Esophagus squamous epithelium (tissue), 5 donors: ENCODE data around the gene RNF141. TPM values are rescaled to one million over a fixed set of nuclear protein-coding genes. Genes with fewer than 3 reads are reported as not detected.

ENCODE experiments used
- DNase-seq: peaks from one replicate; lab custom pipeline; 2025; lab: John Stamatoyannopoulos, UW
- H3K27ac ChIP-seq, 4 donors: fragments of 200-600 bp; sonication (generic); one replicate each; pipeline ENCODE4 v1.5.1; 2016 to 2019; ENCODE audit warnings: mild to moderate bottlenecking in 1 of 4
- H3K27me3 ChIP-seq, 4 donors: fragments of 200-600 bp; sonication (generic); 1 replicate in 3 of 4; 2 replicates in 1 of 4; pipeline versions ENCODE4 v1.5.1 to v1.6.0; 2017 to 2021; ENCODE audit warnings: antibody characterized with exemption in 1 of 4
- H3K36me3 ChIP-seq, 3 donors: fragments of 200-600 bp; sonication (generic); one replicate each; pipeline ENCODE4 v1.5.1; 2016 to 2019
- H3K4me1 ChIP-seq, 3 donors: fragments of 200-600 bp; sonication (generic); one replicate each; pipeline ENCODE4 v1.5.1; 2017 to 2019
- H3K4me3 ChIP-seq, 4 donors: fragments of 200-600 bp; sonication (generic); 1 replicate in 3 of 4; 2 replicates in 1 of 4; pipeline ENCODE4 v1.5.1; 2016 to 2019; ENCODE audit warnings: mild to moderate bottlenecking in 2 of 4, moderate library complexity in 1 of 4
- H3K9me3 ChIP-seq, 3 donors: fragments of 200-600 bp; sonication (generic); one replicate each; pipeline ENCODE4 v1.5.1; 2016 to 2019
- CTCF ChIP-seq, 6 experiments: fragments of 450-650 bp in 4 of 6; fragments of 200-600 bp in 2 of 6; sonication (generic) in 2 of 6; IDR thresholded peaks; one replicate each; pipeline ENCODE4 v1.5.1; 2016 to 2019; ENCODE audit warnings: antibody characterized with exemption in 6 of 6, mild to moderate bottlenecking in 4 of 6, moderate library complexity in 4 of 6
- POLR2A ChIP-seq, 4 donors: fragments of 450-650 bp; IDR thresholded peaks; one replicate each; pipeline ENCODE4 v1.6.1; 2017; ENCODE audit warnings: antibody characterized with exemption in 4 of 4, mild to moderate bottlenecking in 4 of 4, moderate library complexity in 3 of 4
- WGBS, 2 donors: methylation state at CpG; one replicate each; pipeline ENCODE4 v1.1.5; 2018; 5-methylcytosine and 5-hydroxymethylcytosine counted together
- intact Hi-C: fragments of 100-400 bp; cut with DNase I; formaldehyde crosslinking; loops from one replicate; pipeline ENCODE4 v1.15.0; 2022
- total RNA-seq, 4 donors: library from RNA; depleted of rRNA; stranded (reverse); fragments of >200 nt; gene quantifications; one replicate each; pipeline ENCODE4 v1.1.0, GENCODE V29; 2016
- donor health status: DM: yes; HTN: yes; CAD: no.

RNF141 gene
- total RNA-seq, 4 donors from 2014 or later = 51.7 to 88.4 (median 56.9) TPM

GRCh38 chr11:10476342-10476741 is 64.6 kb downstream of the RNF141 start:
- no peak overlapping the region for H3K27ac ChIP-seq
- H3K4me3 ChIP-seq = no peak overlapping the region
- peaks cover 0 to 14% (median 0%) of the 10 kb centered on the region in 3 donors for H3K36me3 ChIP-seq
- no peaks in the 10 kb centered on the region for H3K27me3 ChIP-seq
- WGBS, 2 donors = 67 to 71% methylated on average over 1 of the region's 1 CpG
- H3K9me3 ChIP-seq = no peaks in the 10 kb centered on the region
- peaks cover 0 to 16% (median 0%) of the 10 kb centered on the region in 3 donors for H3K4me1 ChIP-seq
- no peak for TF ChIP-seq CTCF (IDR thresholded peaks at IDR 0.05)
- no peak for TF ChIP-seq POLR2A (IDR thresholded peaks at IDR 0.05)
- intact Hi-C loops = no loop called here
- DNase-seq = no peak

- no peak overlapping the region for H3K4me3 ChIP-seq
- TF ChIP-seq CTCF (IDR thresholded peaks at IDR 0.05) (no peak), POLR2A (IDR thresholded peaks at IDR 0.05) (no peak)
- H3K4me1 ChIP-seq = peaks cover 0 to 16% (median 0%) of the 10 kb centered on the region in 3 donors
- peaks cover 0 to 13% (median 0%) of the 10 kb centered on the region in 3 donors for H3K36me3 ChIP-seq
- no peak for DNase-seq
- H3K27ac ChIP-seq = no peak overlapping the region
- intact Hi-C loops = no loop called here
- 92 to 100% methylated on average over 1 to 2 of the region's 2 CpGs for WGBS, 2 donors
- no peaks in the 10 kb centered on the region for H3K27me3 ChIP-seq
- H3K9me3 ChIP-seq = no peaks in the 10 kb centered on the region
Measured at GRCh38 chr11:10474551-10474950, 66.4 kb downstream of the RNF141 start.

GRCh38 chr11:10473371-10473770 is 67.6 kb downstream of the RNF141 start:
- WGBS, 2 donors = 80 to 86% methylated on average over 4 of the region's 4 CpGs
- TF ChIP-seq CTCF (IDR thresholded peaks at IDR 0.05) (no peak), POLR2A (IDR thresholded peaks at IDR 0.05) (no peak)
- DNase-seq = no peak

GRCh38 chr11:10462746-10463300 is 78.2 kb downstream of the RNF141 start:
- intact Hi-C loops = no loop called here
- Histone ChIP-seq H3K4me1 (peaks cover 0 to 11% (median 4%) of the 10 kb centered on the region in 3 donors), H3K4me3 (no peak overlapping the region), H3K27me3 (peaks cover 0 to 6% (median 0%) of the 10 kb centered on the region in 4 donors), H3K27ac (no peak overlapping the region), H3K36me3 (peaks cover 0 to 53% (median 7%) of the 10 kb centered on the region in 3 donors), H3K9me3 (no peaks in the 10 kb centered on the region)
- DNase-seq = no peak
- WGBS, 2 donors = 92 to 100% methylated on average over 3 to 5 of the region's 5 CpGs
- TF ChIP-seq POLR2A (IDR thresholded peaks at IDR 0.05) = no peak
- TF ChIP-seq CTCF (IDR thresholded peaks at IDR 0.05) = no peak

More at GRCh38 chr11:10473371-10473770, 67.6 kb downstream of the RNF141 start:
- Histone ChIP-seq H3K4me3 (no peak overlapping the region), H3K4me1 (peaks cover 0 to 11% (median 0%) of the 10 kb centered on the region in 3 donors), H3K27me3 (no peaks in the 10 kb centered on the region), H3K27ac (no peak overlapping the region), H3K36me3 (peaks cover 0 to 2% (median 0%) of the 10 kb centered on the region in 3 donors), H3K9me3 (no peaks in the 10 kb centered on the region)
- intact Hi-C loops = no loop called here

Other genes starting within 250 kb of the RNF141 start
- gene SBF2, start 247.0 kb downstream of the RNF141 start, total RNA-seq = 10 to 100 TPM; 20.6 to 48.6 (median 26.0) TPM
- gene ADM, start 236.1 kb downstream of the RNF141 start, total RNA-seq = 10 to 100 TPM; 14.3 to 69.6 (median 57.7) TPM
- gene AMPD3, start 85.9 kb downstream of the RNF141 start, total RNA-seq = 10 to 100 TPM in 2 of 4 donors, 1 to 10 TPM in 2; 8.7 to 15.2 (median 9.8) TPM
- gene LYVE1, start 27.5 kb upstream of the RNF141 start, total RNA-seq = 10 to 100 TPM in 2 of 4 donors, 1 to 10 TPM in 1, under 1 TPM in 1; 0.42 to 66.8 (median 21.6) TPM
- 10 to 100 TPM in 2 of 4 donors, 1 to 10 TPM in 2; 3.5 to 48.4 (median 9.9) TPM for gene IRAG1, start 152.6 kb upstream of the RNF141 start, total RNA-seq
- 10 to 100 TPM; 21.4 to 34.4 (median 27.0) TPM for gene CTR9, start 210.1 kb upstream of the RNF141 start, total RNA-seq